HAP-1 (cell line): ENCODE data around the gene STAMBP.

Experiments used
- DNase-seq, 2 experiments: peaks; one replicate each; pipeline ENCODE4 v3.0.0-alpha.2; 2016 to 2020; ENCODE audit warnings: low spot score in 2 of 2
- H3K27me3 ChIP-seq: fragments of 250-450 bp; sonication (Bioruptor Pico); 2 replicates; pipeline ENCODE4 v1.5.1; 2020; ENCODE audit warnings: low read depth, mild to moderate bottlenecking, moderate library complexity
- H3K36me3 ChIP-seq: fragments of 250-450 bp; sonication (Bioruptor Pico); replicated peaks from 2 replicates; pipeline ENCODE4 v1.5.1; 2020; ENCODE audit warnings: mild to moderate bottlenecking
- H3K4me1 ChIP-seq: fragments of 250-450 bp; sonication (Bioruptor Pico); 2 replicates; pipeline ENCODE4 v1.5.1; 2020; ENCODE audit warnings: mild to moderate bottlenecking
- H3K4me3 ChIP-seq: fragments of 250-450 bp; sonication (Bioruptor Pico); 2 replicates; pipeline ENCODE4 v1.5.1; 2020; ENCODE audit warnings: mild to moderate bottlenecking, moderate library complexity
- H3K9me3 ChIP-seq: fragments of 250-450 bp; sonication (Bioruptor Pico); 2 replicates; pipeline ENCODE4 v1.5.1; 2020; ENCODE audit warnings: mild to moderate bottlenecking, moderate library complexity
- in situ Hi-C: fragments of 300-500 bp; cut with MboI; formaldehyde crosslinking; loops from 3 replicates; pipeline ENCODE4 v1.14.3; 2020; ENCODE audit warnings: low sequenced_read_pairs, inconsistent platforms, mixed read lengths

The STAMBP gene

DNA sequence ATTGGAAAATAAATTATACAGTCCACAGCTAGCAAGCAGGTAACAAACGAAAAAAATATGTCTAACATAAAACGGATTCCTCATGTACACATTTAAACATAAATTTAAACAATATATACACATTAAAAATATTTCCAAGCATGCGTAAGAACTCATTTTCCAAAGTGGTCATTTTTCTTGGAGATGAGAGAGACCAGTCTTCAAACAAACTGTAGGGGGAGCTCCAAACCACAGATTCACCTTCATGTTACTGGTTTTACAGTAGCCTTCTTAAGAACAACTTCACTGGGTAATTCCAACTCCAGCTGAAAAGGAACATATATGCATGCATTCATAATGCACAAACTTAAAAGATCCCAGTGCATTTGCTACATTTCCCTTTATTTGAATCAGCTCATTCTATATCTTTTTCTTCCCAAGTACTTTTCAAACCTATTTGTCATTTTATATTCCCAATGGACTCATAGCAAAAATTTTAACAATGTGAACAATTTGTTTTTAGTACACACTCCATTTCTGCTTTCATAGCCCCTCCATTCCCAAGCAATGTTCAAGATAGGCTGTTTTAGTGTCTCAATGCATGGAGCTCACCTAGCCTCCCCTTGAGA, 4.7 kb upstream of the STAMBP start:
- in situ Hi-C loops = loop anchor here (10.0 kb wide), 1 partner anchor 331 kb away; no protein-coding TSS in a partner anchor
- no peak overlapping the region for H3K4me3 ChIP-seq
- no peaks in the 10 kb centered on the region for H3K9me3 ChIP-seq
- no peaks in the 10 kb centered on the region for H3K36me3 ChIP-seq
- H3K27me3 ChIP-seq = peaks cover 17% of the 10 kb centered on the region; the same call in 1 of the 2 replicates
- H3K4me1 ChIP-seq = peaks cover 20% of the 10 kb centered on the region
- DNase-seq = peak; percentile 57 to 87

DNA sequence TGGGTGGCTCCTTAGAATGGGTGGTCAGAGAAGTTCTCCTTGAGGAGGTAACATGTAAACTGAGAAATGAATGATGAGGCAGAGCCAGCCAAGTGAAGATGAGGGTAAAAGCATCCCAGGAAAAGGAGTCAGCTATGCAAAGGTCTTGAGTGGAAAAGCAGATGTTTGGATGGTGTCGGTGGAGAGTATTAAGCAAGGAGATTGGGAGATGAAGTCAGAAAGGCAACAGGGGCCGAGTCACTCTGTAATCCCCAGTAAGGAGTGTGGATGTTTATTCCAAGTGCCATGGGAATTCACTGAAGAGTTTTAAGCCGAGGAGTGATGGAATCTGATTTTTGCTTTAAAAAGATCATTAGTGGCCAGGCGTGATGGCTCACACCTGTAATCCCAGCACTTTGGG, 3.4 kb upstream of the STAMBP start:
- in situ Hi-C loops = loop anchor here (10.0 kb wide), 1 partner anchor 329 kb away; no protein-coding TSS in a partner anchor
- no peak for DNase-seq
- Histone ChIP-seq H3K4me3 (no peak overlapping the region), H3K27me3 (peaks cover 7% of the 10 kb centered on the region; the same call in 1 of the 2 replicates), H3K36me3 (no peaks in the 10 kb centered on the region), H3K9me3 (no peaks in the 10 kb centered on the region), H3K4me1 (peaks cover 29% of the 10 kb centered on the region)

DNA sequence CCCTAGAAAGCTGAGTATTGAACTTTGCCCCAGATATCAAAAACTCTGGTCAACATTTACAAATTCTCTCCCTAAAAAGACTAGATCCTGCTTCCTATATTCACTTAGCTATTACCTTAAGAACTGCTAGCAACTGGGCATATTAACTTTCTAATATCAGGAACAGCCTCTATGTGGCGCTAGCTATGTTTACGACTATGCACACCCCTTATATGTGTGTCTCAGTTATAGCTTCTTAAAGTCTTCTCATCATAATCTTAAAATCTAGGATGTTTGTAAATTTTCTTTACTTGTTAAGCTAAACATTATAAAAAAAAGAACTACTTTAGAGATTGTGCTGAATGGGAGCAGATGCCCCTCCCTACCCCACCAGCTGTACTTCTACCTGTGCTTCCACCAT, 1.7 kb upstream of the STAMBP start:
- Histone ChIP-seq H3K9me3 (no peaks in the 10 kb centered on the region), H3K4me3 (no peak overlapping the region), H3K4me1 (peaks cover 35% of the 10 kb centered on the region), H3K36me3 (peaks cover 4% of the 10 kb centered on the region), H3K27me3 (0 out of 2 replicates have a peak, but pooled peaks cover 3% of the 10 kb centered on the region)
- DNase-seq = no peak
- in situ Hi-C loops = loop anchor here (10.0 kb wide), 1 partner anchor 328 kb away; no protein-coding TSS in a partner anchor

- Histone ChIP-seq H3K9me3 (no peaks in the 10 kb centered on the region), H3K4me3 (no peak overlapping the region), H3K27me3 (0 out of 2 replicates have a peak, but pooled peaks cover 3% of the 10 kb centered on the region), H3K36me3 (peaks cover 9% of the 10 kb centered on the region), H3K4me1 (peaks cover 29% of the 10 kb centered on the region)
- in situ Hi-C loops = loop anchor here (10.0 kb wide), 1 partner anchor 327 kb away; no protein-coding TSS in a partner anchor
- DNase-seq = no peak
These were observed 937 bp upstream of the STAMBP start for GRCh38 chr2:73827660-73828388.

- Histone ChIP-seq H3K4me1 (peaks cover 27% of the 10 kb centered on the region), H3K36me3 (peaks cover 15% of the 10 kb centered on the region), H3K27me3 (0 out of 2 replicates have a peak, but pooled peaks cover 3% of the 10 kb centered on the region), H3K9me3 (no peaks in the 10 kb centered on the region), H3K4me3 (peak overlapping the region; percentile 85)
- in situ Hi-C loops = loop anchor here (10.0 kb wide), 1 partner anchor 326 kb away; no protein-coding TSS in a partner anchor
- no peak for DNase-seq
These were observed 358 bp upstream of the STAMBP start for GRCh38 chr2:73828389-73828817.

DNA sequence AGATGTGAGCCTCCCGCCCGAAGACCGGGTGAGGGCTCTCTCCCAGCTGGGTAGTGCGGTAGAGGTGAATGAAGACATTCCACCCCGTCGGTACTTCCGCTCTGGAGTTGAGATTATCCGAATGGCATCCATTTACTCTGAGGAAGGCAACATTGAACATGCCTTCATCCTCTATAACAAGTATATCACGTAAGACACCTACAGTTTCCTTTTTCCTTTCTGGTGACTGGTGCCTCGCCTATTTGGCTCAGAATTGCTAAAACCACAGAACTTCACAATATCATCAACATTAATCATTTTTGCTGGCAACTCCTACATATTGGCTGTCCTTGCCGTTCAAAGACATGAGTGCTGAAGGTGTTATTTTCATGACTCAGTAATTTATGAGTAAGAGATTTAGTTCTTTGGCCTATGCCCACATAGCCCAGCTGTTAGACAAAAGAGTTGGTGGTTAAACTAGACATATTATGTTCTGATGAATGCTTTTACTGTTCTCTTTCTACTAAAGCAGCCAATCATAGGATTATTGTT, 2.2 kb downstream of the STAMBP start:
- in situ Hi-C loops = no loop called here
- no peak for DNase-seq
- Histone ChIP-seq H3K9me3 (no peaks in the 10 kb centered on the region), H3K4me3 (no peak overlapping the region), H3K36me3 (peaks cover 25% of the 10 kb centered on the region), H3K4me1 (peaks cover 18% of the 10 kb centered on the region), H3K27me3 (no peaks in the 10 kb centered on the region)

GRCh38 chr2:73832930-73833329, 4.2 kb downstream of the STAMBP start:
- peaks cover 36% of the 10 kb centered on the region for H3K36me3 ChIP-seq
- H3K4me3 ChIP-seq = no peak overlapping the region
- H3K27me3 ChIP-seq = no peaks in the 10 kb centered on the region
- in situ Hi-C loops = no loop called here
- no peak for DNase-seq
- H3K9me3 ChIP-seq = no peaks in the 10 kb centered on the region
- peaks cover 18% of the 10 kb centered on the region for H3K4me1 ChIP-seq

GRCh38 chr2:73836141-73836943, 7.6 kb downstream of the STAMBP start:
- no peak for DNase-seq
- H3K4me1 ChIP-seq = no peaks in the 10 kb centered on the region; the same call in 1 of the 2 replicates
- H3K9me3 ChIP-seq = no peaks in the 10 kb centered on the region
- no peaks in the 10 kb centered on the region for H3K27me3 ChIP-seq
- in situ Hi-C loops = no loop called here
- no peak overlapping the region for H3K4me3 ChIP-seq
- peaks cover 47% of the 10 kb centered on the region for H3K36me3 ChIP-seq

GRCh38 chr2:73837847-73838585, 9.3 kb downstream of the STAMBP start:
- no peak for DNase-seq
- H3K9me3 ChIP-seq = no peaks in the 10 kb centered on the region
- in situ Hi-C loops = no loop called here
- H3K4me1 ChIP-seq = no peaks in the 10 kb centered on the region; the same call in 1 of the 2 replicates
- H3K27me3 ChIP-seq = no peaks in the 10 kb centered on the region
- peaks cover 47% of the 10 kb centered on the region for H3K36me3 ChIP-seq
- no peak overlapping the region for H3K4me3 ChIP-seq

DNA sequence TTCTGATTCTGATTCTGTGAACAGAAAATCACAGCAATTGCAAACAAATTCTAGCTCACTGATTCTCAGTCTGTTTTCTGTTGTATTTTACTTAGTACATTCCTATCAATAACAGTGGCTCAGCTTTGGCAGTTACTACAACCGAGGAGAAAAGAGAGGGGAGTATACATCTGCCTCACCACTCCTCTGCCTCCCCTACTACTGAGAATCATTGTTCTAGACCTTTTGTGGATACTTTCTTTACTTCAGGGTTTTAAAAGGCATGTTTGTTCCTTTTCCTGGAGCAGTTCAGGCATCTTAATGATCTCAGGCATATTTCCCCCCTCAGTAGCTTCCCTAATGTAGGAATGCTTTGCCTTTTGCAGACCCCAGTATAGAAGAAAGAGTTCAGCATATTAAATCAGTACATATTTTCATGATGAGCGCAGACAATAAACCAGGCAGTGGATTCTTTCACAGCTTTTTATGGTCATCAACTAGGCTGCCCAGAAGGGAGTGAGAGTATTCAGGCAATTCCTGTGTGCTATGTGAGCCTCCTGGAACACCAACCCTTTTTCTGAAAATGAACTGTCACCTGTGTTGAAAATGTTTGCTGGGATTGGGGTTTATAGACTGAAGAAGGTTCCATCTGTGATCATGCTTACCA, 10.3 kb downstream of the STAMBP start:
- no peaks in the 10 kb centered on the region for H3K4me1 ChIP-seq
- H3K9me3 ChIP-seq = no peaks in the 10 kb centered on the region
- in situ Hi-C loops = no loop called here
- H3K27me3 ChIP-seq = no peaks in the 10 kb centered on the region
- H3K4me3 ChIP-seq = no peak overlapping the region
- peaks cover 39% of the 10 kb centered on the region for H3K36me3 ChIP-seq
- no peak for DNase-seq

GRCh38 chr2:73839653-73840411, 11.1 kb downstream of the STAMBP start:
- no peaks in the 10 kb centered on the region for H3K9me3 ChIP-seq
- H3K36me3 ChIP-seq = peaks cover 37% of the 10 kb centered on the region
- no peak for DNase-seq
- in situ Hi-C loops = no loop called here
- H3K27me3 ChIP-seq = no peaks in the 10 kb centered on the region
- H3K4me3 ChIP-seq = no peak overlapping the region
- H3K4me1 ChIP-seq = no peaks in the 10 kb centered on the region
